Measurements from ENCODE around the gene HNRNPA1.
"Not testable (repeated sequence)": the region's sequence is repeated elsewhere in the genome, so short reads cannot be mapped to it uniquely, and the experiment has no call there.

Gene HNRNPA1

DNA sequence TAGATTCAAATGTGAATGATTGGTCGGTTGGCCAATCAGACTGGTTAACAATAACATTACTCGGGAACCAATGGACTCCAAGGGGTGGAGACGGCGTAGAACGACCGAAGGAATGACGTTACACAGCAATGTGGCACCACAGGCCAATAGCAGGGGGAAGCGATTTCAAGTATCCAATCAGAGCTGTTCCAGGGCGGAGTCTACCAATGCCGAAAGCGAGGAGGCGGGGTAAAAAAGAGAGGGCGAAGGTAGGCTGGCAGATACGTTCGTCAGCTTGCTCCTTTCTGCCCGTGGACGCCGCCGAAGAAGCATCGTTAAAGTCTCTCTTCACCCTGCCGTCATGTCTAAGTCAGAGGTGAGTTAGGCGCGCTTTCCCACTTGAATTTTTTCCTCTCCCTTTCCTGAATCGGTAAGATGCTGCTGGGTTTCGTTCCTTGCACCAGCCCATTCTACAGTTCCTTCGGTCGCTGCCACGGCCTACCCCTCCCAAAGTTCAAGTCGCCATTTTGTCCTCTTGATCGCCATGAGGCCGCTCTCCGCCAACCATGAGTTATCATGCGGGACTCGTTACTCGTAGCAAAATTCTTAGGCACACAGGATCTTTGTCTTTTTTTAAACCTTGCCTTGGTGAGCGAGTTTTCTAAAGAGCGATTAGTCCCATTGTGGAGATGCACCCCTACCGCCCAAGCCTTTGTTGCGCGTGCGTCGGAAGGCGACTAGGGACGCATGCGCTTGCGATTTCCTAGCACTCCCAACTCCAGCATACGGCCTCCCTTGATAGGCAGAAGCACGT is at the start of gene HNRNPA1:
Gene HNRNPA1 (plus strand): TSS at position 259 of the 793 bp plus-strand sequence. CDS start 82 bp downstream, at position 341.
- DNase-seq (ENCODE audit: low spot score), result peak; percentile 99
- peak; percentile 85 for FAIRE-seq

DNA sequence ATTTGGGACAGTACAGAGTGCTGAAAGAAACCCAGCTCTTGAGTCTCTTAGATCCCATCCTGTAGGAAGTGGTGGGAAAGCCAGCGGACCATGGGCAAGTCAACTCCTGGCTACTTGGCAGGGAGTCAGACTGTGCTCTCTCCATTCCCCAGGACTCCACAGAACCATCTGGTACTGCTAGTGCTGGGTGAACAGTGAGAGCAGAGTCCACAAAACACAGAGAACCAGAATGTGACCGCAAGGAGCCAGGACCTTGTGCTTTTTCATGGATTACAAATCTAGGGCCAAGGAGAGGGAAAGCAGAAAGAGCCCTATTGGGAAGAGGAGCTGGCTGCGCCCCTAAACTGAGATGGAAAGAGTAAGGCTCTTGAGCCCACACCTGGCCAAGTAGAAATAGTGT is 49.3 kb upstream of the HNRNPA1 start:
- peak; percentile 12 for FAIRE-seq
- not testable (repeated sequence) for DNase-seq (ENCODE audit: low spot score)

DNA sequence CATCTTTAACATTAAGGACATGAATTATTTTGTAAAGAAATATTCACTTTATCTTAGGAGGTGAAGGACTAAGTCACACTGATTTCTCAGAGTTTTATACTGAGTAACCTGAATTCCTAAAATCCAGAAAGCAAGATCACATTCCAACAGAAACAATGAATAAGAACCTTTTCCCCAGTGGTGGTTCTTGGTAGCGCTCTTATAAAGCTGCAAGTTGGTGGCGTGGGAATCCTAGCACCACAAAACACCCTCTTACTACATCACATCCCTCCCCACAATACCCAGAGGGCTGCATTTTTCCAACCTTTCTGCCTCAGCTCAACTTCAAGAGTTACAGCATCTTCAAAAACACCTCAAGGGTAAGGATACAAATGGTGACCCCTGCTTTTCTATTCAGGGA is 47.7 kb upstream of the HNRNPA1 start:
- FAIRE-seq, result no peak
- DNase-seq (ENCODE audit: low spot score), result no peak

DNA sequence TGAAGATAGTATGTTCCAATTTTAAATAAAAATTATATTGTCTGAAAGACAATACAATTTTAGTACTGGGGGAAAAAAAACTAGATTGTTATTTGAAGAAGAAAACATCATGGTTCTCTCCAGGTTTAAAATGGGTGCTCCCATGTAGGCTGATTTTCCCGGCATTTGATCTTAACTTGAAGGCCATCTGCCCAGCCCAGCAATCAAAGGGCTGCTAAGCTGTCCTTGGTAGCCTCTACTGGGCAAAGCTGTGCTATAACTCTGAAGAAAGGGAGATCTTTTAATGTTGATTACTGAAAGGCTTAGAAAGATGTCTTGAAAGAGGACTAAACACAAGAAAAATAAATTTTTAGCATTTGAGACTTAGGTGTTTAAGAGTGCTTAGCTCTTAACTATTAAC is 42.0 kb upstream of the HNRNPA1 start:
- no peak for FAIRE-seq

DNA sequence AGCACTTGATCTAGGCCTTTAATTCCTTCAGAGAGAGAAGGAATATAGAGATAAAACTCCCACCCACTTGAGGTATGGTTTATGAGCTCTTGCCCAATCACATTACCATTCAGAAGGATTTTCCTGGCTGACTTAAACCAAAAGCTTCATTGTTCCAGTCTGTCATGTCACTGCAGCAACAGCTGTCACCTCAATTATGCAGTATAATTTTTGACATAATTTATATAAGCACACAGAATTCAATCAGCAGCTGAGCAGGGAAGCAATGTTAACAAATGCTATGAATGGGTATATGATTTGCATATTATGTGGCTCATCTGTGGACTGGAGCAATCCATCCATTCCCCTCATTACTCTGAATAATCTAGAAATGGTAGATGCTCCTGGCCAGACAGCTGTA is 40.9 kb upstream of the HNRNPA1 start:
- DNase-seq (ENCODE audit: low spot score), result no peak
- FAIRE-seq, result no peak

More for the DNA sequence above, 42.0 kb upstream of the HNRNPA1 start:
- DNase-seq (ENCODE audit: low spot score), result no peak

DNA sequence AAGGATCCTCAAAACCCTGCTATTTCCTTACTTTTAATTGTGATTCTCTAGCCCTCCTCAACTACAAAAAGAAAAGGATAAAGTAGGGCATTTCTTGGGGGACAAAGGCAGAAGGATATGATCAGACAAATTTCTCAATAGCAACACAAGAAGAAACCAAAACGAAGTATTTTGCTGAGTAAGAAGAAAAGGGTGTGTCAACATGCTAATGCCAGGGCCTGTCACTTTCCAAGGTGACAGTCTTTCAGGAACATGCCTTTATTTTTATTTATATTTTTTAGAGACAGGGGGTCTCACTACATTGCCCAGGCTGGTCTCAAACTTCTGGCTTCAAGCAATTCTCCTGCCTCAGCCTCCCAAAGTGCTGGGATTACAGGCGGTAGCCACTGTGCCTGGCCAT is 40.4 kb upstream of the HNRNPA1 start:
- FAIRE-seq (no peak), DNase-seq (ENCODE audit: low spot score) (no peak)

DNA sequence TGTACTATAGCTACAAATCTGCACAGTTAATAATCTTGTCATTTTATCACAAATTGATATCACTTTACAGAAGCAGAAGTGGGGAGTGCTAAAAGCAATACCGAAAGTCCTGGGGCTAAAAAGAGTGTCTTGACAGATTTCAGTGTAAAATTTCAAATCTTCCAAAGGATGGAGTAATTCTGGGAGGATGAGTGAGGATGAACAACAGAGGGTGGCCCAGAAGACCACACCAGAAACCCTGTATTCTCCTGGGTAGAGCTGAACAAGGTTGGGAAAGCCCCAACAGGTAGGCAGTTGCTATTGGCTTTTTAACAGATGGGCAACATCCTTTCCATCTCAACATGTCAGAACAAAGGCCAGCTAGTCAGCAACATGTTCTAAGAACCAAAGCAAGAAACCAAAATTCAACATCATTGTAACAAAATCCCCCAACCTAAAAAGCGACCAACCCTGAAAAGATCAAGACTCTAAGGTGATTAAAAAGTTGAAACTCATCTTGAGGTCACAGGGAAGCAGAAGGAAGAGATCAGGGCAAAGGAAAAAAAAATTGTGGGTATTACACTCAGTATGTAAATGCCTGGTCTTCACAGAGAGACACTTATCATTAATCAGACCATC is 39.4 kb upstream of the HNRNPA1 start:
- no peak for DNase-seq (ENCODE audit: low spot score)
- no peak for FAIRE-seq

DNA sequence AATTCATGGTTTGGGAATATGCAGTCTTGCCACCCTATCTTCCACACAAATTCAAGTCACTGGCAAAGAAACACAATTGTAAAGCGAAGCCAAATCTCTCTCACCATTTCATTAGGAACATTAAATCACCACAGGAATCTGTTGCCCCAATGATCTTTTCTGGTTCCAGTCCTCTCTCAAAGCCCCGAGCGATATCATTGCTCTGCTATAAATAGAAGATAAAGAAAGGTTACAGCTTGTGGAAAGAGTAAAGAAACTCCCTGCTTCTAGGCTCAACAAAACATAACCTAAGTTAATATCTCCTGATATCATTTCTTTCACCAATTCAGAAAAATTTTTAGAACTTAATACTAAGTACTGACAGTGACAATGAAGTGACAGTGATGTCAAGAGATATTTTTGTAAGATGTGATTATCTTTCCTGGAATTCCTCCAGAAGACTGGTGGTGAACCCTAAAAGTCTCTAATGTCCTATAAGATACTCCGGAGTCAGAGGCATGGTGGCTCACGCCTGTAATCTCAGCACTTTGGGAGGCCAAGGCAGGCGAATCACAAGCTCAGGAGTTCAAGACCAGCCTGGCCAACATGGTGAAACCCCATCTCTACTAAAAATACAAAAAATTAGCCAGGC is 34.4 kb upstream of the HNRNPA1 start:
- DNase-seq (ENCODE audit: low spot score) (no peak), FAIRE-seq (no peak)

DNA sequence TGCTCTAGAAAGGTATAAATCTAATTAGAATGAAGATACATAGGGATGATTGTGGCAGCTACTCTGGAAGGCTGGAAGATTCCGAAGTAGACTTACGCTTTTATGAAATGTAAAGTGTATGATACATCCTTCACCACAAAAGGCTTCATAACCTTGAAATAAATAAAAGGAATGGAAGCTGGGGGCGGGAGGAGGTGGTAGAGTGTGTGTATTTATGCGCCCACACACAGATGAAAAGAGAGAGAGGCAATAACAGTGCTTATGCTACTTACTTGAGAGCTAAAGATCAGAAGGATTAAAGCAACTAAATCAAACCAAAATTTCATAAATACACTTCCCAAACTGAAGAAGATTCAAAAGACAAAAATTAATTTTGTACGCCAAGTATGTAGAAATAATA is 31.0 kb upstream of the HNRNPA1 start:
- DNase-seq (ENCODE audit: low spot score) (no peak), FAIRE-seq (no peak)

DNA sequence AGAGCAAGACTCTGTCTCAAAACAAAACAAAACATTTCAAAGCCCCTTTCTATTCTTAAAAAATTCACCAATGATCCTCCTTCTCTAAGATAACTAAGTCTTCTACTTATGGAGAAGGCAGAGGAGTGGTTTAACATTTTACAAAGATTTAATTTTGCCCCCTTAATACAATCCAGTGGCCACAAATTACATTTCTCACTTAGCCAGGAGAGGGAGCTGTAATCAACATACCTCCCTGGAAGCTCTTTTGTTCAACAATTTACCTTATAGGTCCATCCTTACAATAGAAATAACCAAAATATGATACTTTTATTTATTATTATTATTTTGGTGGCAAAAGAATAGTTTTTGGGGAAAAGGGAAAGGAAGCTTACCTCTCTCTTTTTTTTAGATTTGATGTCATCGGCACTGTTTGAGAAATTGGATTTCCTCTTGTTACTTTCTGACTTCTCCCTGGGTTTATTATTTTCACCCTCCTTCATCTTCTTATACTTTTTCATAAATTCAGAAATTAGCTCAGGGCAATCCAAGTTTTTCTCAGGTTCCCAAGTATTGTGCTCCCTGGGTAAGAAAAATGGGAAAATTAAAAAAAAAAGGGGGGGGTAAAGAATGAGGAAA is 28.8 kb upstream of the HNRNPA1 start:
- DNase-seq (ENCODE audit: low spot score), result peak; percentile 16
- peak; percentile 72 for FAIRE-seq

DNA sequence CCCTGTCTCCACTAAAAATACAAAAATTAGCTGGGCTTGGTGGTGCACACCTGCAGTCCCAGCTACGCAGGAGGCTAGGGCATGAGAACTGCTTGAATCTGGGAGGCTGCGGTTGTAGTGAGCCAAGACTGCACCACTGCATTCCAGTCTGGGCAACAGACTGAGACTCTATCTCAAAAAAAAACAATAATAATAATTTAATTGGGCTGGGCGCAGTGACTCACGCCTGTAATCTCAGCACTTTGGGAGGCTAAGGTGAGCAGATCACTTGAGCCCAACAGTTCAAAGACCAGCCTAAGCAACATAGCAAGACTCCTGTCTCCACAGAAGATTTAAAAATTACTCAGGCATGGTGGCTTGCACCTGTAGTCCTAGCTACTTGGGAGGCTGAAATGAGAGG is 27.3 kb upstream of the HNRNPA1 start:
- DNase-seq (ENCODE audit: low spot score) (no peak), FAIRE-seq (no peak)

DNA sequence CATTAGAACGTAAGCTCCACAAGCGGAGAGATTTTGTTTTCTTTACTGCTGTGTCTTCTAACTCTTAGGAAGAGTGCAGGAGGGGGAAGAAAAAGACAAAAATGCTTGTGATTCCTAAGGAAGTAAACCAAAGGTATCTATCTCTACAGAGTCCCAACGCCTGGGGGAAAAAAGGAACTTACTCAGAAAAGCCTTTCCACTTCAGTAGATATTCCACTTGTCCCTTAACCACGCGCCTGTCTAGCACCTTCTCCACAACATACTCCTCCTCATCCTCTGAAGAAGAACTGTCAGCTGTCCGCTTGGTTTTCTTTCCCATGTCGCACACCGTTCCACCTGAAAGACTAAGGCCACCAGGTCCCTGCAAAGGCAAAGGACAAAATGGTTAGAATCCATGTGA is 23.2 kb upstream of the HNRNPA1 start:
- no peak for DNase-seq (ENCODE audit: low spot score)
- no peak for FAIRE-seq

DNA sequence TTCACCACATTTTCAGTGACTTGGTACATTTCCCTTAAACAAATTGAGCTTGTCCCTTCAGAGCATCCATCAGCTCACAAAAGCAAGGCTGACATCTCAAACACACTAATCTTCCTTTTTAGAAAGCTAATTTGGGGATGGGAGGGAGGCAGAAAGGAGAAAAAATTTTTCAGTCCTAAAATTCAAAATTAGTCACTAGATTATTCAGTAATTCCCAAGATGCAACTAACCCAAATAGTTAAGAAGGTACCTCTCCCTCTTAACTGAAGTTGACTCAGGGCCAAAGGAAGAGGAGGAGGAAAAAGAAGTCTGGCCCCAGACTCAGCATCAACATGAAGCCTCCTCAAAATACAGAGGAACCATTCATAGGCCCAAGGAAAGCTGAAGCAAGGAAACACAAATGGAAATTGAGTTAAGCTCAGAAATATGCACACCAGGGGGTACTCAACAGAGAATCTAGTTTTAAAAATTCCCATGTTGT is 22.3 kb upstream of the HNRNPA1 start:
- FAIRE-seq (no peak), DNase-seq (ENCODE audit: low spot score) (peak; percentile 8)

DNA sequence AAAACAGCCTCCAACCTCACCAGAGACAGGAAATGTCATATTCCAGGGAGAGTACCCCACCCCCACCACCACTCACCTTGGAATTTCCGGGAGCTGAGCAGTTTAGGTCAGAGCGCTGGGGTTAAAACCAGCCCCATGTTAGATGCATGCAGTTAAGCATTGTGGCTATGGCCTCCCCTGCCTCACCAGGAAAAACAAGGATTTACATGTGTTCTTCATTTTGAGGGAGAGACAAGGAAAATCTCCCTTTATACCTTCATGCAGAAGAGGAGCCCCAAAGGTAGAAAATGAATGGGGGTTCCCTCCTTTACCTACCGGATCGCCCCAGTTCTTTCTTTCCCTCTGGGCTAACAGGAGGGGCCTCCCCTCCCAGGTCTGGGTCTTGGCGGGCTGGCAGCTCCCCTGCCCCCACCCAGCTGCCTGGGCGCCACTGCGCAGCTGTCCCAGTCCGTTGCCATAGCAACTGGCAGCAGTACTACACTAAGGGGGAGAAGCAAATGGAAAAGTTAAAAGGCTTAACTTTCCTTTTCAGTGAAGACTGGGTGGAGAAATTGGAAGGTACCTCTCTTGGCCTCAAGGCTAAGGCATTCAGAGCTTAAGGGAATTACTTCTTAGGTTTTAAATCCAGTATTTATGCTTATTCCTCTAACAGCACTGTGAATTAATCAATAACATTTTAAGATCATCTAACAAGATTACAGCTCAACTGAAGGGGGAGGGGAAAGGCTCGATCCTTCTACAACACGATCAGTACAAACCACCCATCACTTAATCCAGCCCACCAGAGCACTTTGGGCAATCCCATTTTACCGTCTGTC is 21.1 kb upstream of the HNRNPA1 start:
- peak; percentile 89 for DNase-seq (ENCODE audit: low spot score)
- peak; percentile 39 for FAIRE-seq

DNA sequence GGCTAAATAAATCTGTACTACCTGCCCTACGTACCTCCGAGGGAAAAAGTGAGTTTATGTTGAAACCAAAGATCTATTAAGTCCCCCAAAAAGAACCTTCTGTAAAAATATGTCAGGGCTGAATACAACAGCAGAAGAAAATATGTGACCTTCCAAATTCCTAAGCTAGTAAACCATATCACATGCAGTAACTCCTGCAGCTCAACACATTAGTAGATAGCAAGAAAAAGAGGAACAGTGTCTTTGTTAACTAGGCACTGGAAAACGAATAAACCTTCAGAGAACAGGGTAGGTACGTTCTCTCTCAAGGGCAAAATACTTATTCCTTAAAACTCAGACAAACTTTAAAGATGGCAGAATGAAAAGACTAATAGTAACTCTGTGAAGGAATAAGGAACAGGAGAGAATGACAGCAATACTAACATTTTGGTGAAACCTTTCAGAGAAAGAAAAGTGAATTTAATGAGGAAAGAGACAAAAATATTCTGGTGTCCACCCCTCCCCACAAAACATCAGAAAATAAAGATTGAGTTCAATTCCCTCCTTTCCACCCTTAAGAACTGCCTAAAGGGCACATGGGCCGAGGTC is 18.6 kb upstream of the HNRNPA1 start:
- no peak for FAIRE-seq

DNA sequence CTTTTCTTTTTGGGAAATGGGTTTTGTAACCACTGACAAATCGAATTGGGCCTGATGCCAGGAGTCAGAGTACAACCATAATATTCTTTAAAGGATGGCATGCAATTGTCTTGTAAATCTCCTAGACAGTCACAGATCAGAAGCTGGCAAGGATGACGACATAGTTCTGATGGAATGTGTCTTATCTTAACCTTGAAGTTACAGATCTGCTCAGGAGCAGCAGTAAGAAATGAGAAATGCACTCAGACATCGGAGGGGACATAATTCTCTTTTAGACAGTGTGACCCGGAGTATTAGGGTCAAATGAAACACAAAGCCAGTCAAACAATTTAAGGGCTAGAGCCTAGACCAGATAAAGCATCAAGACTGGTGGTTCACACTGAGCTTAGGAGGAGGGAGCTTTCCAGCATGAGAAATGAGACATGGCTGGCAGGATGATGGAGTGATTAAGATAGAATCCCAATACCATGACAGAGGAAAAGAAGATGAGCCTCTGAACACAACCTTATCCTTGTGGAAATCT is 18.1 kb upstream of the HNRNPA1 start:
- peak; percentile 69 for FAIRE-seq
- peak; percentile 81 for DNase-seq (ENCODE audit: low spot score)

More for the DNA sequence above, 18.6 kb upstream of the HNRNPA1 start:
- no peak for DNase-seq (ENCODE audit: low spot score)

DNA sequence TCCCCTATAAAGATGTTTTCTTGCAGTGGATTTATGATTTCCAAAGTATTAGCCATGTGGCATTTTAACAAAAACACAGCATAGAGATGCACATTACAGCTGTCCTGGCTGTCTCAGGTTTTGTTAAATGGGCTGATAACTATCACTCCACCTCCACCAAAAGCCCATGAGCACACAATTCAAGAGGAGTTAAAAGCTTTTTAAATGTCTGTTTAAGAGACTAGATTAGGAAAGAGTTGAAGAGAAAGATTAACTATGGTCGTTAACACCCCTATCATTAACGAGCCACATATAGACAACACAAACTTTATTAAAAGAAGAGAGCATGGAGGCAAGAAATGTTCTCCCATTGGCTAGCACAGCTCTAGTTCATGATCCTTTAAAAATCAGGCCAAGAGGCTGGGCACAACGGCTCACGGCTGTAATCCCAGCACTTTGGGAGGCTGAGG is 15.1 kb upstream of the HNRNPA1 start:
- DNase-seq (ENCODE audit: low spot score) (no peak), FAIRE-seq (no peak)

DNA sequence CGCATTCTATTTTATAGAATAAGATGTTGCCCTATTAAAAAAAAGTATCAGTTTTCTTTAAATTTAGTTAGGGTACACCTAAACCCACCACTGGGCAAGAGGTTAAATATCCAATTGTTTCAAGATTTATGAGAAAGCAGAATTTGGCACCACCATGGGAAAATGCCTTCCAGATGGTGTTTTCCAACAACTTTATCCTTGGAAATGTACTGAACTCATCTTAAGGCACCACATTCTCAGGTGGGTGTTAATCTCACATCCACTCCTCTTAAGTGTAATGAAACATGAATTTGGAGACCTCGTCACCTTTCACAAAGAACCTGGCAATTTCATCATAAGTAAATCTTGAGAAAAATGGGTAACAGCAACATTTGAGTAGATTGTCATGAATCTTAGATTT is 13.7 kb upstream of the HNRNPA1 start:
- DNase-seq (ENCODE audit: low spot score), result no peak
- FAIRE-seq, result no peak

DNA sequence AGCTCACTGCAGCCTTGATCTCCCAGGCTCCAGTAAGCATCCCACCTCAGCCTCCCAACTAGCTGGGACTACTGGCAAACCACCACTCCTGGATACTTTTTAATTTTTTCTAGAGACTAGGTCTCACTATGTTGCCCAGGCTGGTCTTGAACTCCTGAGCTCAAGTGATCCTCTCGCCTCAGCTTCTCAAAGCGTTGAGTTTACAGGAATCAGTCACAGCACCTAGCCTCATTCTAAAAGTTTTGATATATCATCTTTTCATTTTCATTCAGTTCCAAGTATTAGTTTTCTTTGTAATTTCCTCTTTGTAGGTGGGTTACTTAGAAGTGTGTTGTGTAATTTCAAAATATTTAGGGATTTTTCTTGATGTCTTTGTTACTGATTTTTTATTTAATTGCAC is 10.2 kb upstream of the HNRNPA1 start:
- FAIRE-seq, result no peak
- DNase-seq (ENCODE audit: low spot score), result no peak

DNA sequence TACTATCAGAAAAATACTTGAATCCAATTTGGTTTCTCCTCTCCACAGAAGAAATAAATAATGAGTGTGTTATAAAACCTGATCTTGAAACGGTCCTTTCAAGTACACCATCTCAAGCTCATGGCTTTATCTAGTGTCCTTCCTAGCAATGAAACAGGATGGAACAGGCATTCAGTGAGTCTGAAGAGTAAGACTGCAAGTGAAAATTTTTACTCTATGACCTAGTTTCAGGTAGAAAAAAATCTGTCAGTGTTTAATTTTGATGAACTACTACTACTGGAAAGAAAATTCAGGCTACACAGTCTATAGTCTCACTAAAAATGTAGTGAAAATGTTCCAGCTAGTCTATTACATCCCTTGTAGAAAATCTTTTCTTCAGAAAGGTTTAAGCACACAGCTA is 8.3 kb upstream of the HNRNPA1 start:
- FAIRE-seq (no peak), DNase-seq (ENCODE audit: low spot score) (no peak)

Data from RCC 7860 (cell line).